Naive thymus-derived CD8-positive, alpha-beta T cell (primary cell): ENCODE data around the gene RPS16. TPM values are rescaled to one million over a fixed set of nuclear protein-coding genes. Genes with fewer than 3 reads are reported as not detected.

Experiments
- ATAC-seq, 2 donors: fragments of 150-1000 bp; cut with Tn5 transposase in 1 of 2; sonication (Bioruptor Pico), chemical (Tn5 transposase) in 1 of 2; 1 replicate in 1 of 2; 2 replicates in 1 of 2; pipeline ENCODE4 v1.10.0; 2021; ENCODE audit warnings: mild to moderate bottlenecking in 2 of 2, moderate library complexity in 2 of 2
- POLR2A ChIA-PET: fragments of 350-600 bp; sonication (Branson Sonifier 250); formaldehyde crosslinking; loops from one replicate; lab custom pipeline; 2021; ENCODE audit warnings: antibody characterized with exemption; lab: Charles Lee
- DNase-seq, 10 donors: peaks; one replicate each; pipeline versions ENCODE4 v3.0.0 to v3.0.0-alpha.2; 2020 to 2022
- H3K27ac Mint-ChIP-seq, 10 donors: one replicate each; pipeline ENCODE4 v1.8.0; 2020 to 2022; ENCODE audit warnings: mild to moderate bottlenecking in 10 of 10, mixed read lengths in 10 of 10, moderate library complexity in 4 of 10, inconsistent platforms in 1 of 10
- H3K27me3 Mint-ChIP-seq, 5 donors: one replicate each; pipeline ENCODE4 v1.8.0; 2021 to 2022; ENCODE audit warnings: mixed read lengths in 5 of 5
- H3K36me3 Mint-ChIP-seq, 3 donors: one replicate each; pipeline ENCODE4 v1.8.0; 2020 to 2022; ENCODE audit warnings: mixed read lengths in 3 of 3, mild to moderate bottlenecking in 2 of 3, inconsistent platforms in 1 of 3
- H3K4me1 Mint-ChIP-seq, 4 donors: one replicate each; pipeline ENCODE4 v1.8.0; 2021 to 2022; ENCODE audit warnings: mixed read lengths in 4 of 4
- H3K4me3 Mint-ChIP-seq, 10 donors: one replicate each; pipeline ENCODE4 v1.8.0; 2020 to 2022; ENCODE audit warnings: mild to moderate bottlenecking in 10 of 10, mixed read lengths in 10 of 10, moderate library complexity in 6 of 10, inconsistent platforms in 1 of 10
- H3K9me3 Mint-ChIP-seq, 9 donors: one replicate each; pipeline ENCODE4 v1.8.0; 2020 to 2022; ENCODE audit warnings: mixed read lengths in 9 of 9, mild to moderate bottlenecking in 3 of 9, inconsistent platforms in 1 of 9, moderate library complexity in 1 of 9
- polyA plus RNA-seq, 3 donors: library from polyadenylated mRNA; unstranded; fragments of 300-500 nt; fragmentation: Illumina TruSeq; gene quantifications; one replicate each; pipeline ENCODE4 v1.2.3, GENCODE V29; 2021
- total RNA-seq, 8 experiments: library from RNA in 2 of 8; stranded (reverse) in 2 of 8; gene quantifications; one replicate each; pipeline ENCODE4 v1.2.3 and lab custom pipeline; 2021 to 2026

Gene RPS16
- total and polyA plus RNA-seq, 5 experiments from 2014 or later: 2,588 to 3,760 (median 2,812) TPM

- H3K9me3 Mint-ChIP-seq: no peaks in the 10 kb centered on the region
- no peak for ATAC-seq
- peaks cover 3 to 44% (median 4%) of the 10 kb centered on the region in 3 donors for H3K36me3 Mint-ChIP-seq
- DNase-seq: no peak
- peak overlapping the region; percentile 96 to 100 (median 99) for H3K27ac Mint-ChIP-seq
- H3K4me3 Mint-ChIP-seq: peak overlapping the region; percentile 92 to 100 (median 99)
- H3K4me1 Mint-ChIP-seq: peaks cover 36 to 72% (median 63%) of the 10 kb centered on the region in 4 donors
- POLR2A ChIA-PET: interaction anchor here (1.1 to 4.6 kb wide), 7 partner anchors 11 to 70 kb away, joined by 3 to 106 read pairs (median 12); partner anchors contain the start of genes MED29, PAF1, PLEKHG2 and RPS16
- no peaks in the 10 kb centered on the region for H3K27me3 Mint-ChIP-seq
These were observed 10.8 kb upstream of the RPS16 start for GRCh38 chr19:39446365-39447084.

GRCh38 chr19:39445196-39446111 is 9.7 kb upstream of the RPS16 start, which contains the start of gene SUPT5H:
SUPT5H (plus strand) TSS chr19:39445582; CDS start chr19:39445891, 309 bp downstream.
- peak within 1 kb of the TSS; percentile 92 to 100 (median 99) for H3K4me3 Mint-ChIP-seq

GRCh38 chr19:39444598-39445195 is 8.9 kb upstream of the RPS16 start:
- H3K27ac Mint-ChIP-seq: peak overlapping the region; percentile 96 to 100 (median 99)
- H3K4me1 Mint-ChIP-seq: peaks cover 29 to 65% (median 51%) of the 10 kb centered on the region in 4 donors
- no peaks in the 10 kb centered on the region for H3K9me3 Mint-ChIP-seq
- POLR2A ChIA-PET: interaction anchor here (0.6 to 4.6 kb wide), 23 partner anchors 9 to 999 kb away, joined by 3 to 106 read pairs (median 4); partner anchors contain the start of genes EID2B, MED29, PAF1 and PLEKHG2
- H3K4me3 Mint-ChIP-seq: peak overlapping the region; percentile 92 to 100 (median 99)
- no peaks in the 10 kb centered on the region for H3K27me3 Mint-ChIP-seq
- peak in 1 of 10 donors; percentile 20 for DNase-seq
- peaks cover 3 to 29% (median 4%) of the 10 kb centered on the region in 3 donors for H3K36me3 Mint-ChIP-seq
- ATAC-seq: no peak

More at GRCh38 chr19:39445196-39446111, 9.7 kb upstream of the RPS16 start, which contains the start of gene SUPT5H:
- peaks cover 34 to 68% (median 56%) of the 10 kb centered on the region in 4 donors for H3K4me1 Mint-ChIP-seq
- H3K9me3 Mint-ChIP-seq: no peaks in the 10 kb centered on the region
- H3K27ac Mint-ChIP-seq: peak within 1 kb of the TSS; percentile 96 to 100 (median 99)
- H3K36me3 Mint-ChIP-seq: peaks cover 3 to 35% (median 4%) of the 10 kb centered on the region in 3 donors
- DNase-seq (peak; percentile 91 to 99 (median 98)), ATAC-seq (peak; percentile 94 to 96)
- no peaks in the 10 kb centered on the region for H3K27me3 Mint-ChIP-seq
- POLR2A ChIA-PET: interaction anchor here (0.6 to 4.6 kb wide), 24 partner anchors 10 to 998 kb away, joined by 3 to 106 read pairs (median 4); partner anchors contain the start of genes EID2B, MED29, PAF1 and PLEKHG2

- Mint-ChIP-seq H3K27me3 (peaks cover 0 to 5% (median 0%) of the 10 kb centered on the region in 5 donors), H3K4me1 (peaks cover 21 to 39% (median 36%) of the 10 kb centered on the region in 4 donors), H3K36me3 (peaks cover 0 to 18% (median 5%) of the 10 kb centered on the region in 3 donors), H3K9me3 (no peaks in the 10 kb centered on the region), H3K4me3 (no peak overlapping the region), H3K27ac (no peak overlapping the region)
- no peak for ATAC-seq
- POLR2A ChIA-PET: interaction anchor here (0.6 to 1.0 kb wide), 2 partner anchors 29 to 87 kb away, joined by 4 read pairs; no protein-coding TSS in a partner anchor
- no peak for DNase-seq
These were observed 2.7 kb upstream of the RPS16 start for GRCh38 chr19:39438270-39438934.

GRCh38 chr19:39436350-39436716 is 584 bp upstream of the RPS16 start:
- H3K9me3 Mint-ChIP-seq: no peaks in the 10 kb centered on the region
- peaks cover 0 to 5% (median 0%) of the 10 kb centered on the region in 5 donors for H3K27me3 Mint-ChIP-seq
- POLR2A ChIA-PET: interaction anchor here (0.5 to 3.4 kb wide), 42 partner anchors 9 to 1827 kb away, joined by 3 to 106 read pairs (median 6); partner anchors contain the start of genes DLL3, DYRK1B, EID2 and EID2B
- peaks cover 0 to 30% (median 12%) of the 10 kb centered on the region in 3 donors for H3K36me3 Mint-ChIP-seq
- H3K4me3 Mint-ChIP-seq: peak overlapping the region; percentile 95 to 100 (median 100)
- H3K4me1 Mint-ChIP-seq: peaks cover 21 to 48% (median 38%) of the 10 kb centered on the region in 4 donors
- no peak for ATAC-seq
- no peak for DNase-seq
- H3K27ac Mint-ChIP-seq: peak overlapping the region; percentile 97 to 99 (median 98)

GRCh38 chr19:39434123-39435076 is 1.3 kb downstream of the RPS16 start:
- no peak for DNase-seq
- no peaks in the 10 kb centered on the region for H3K9me3 Mint-ChIP-seq
- H3K27me3 Mint-ChIP-seq: peaks cover 0 to 5% (median 0%) of the 10 kb centered on the region in 5 donors
- no peak for ATAC-seq
- POLR2A ChIA-PET: interaction anchor here (0.7 to 3.4 kb wide), 23 partner anchors 7 to 399 kb away, joined by 3 to 106 read pairs (median 9); partner anchors contain the start of genes DYRK1B, EID2, GMFG and MED29
- H3K36me3 Mint-ChIP-seq: peaks cover 0 to 38% (median 12%) of the 10 kb centered on the region in 3 donors
- peaks cover 21 to 53% (median 40%) of the 10 kb centered on the region in 4 donors for H3K4me1 Mint-ChIP-seq
- peak overlapping the region; percentile 95 to 100 (median 100) for H3K4me3 Mint-ChIP-seq
- H3K27ac Mint-ChIP-seq: peak overlapping the region; percentile 43 to 99 (median 98)

GRCh38 chr19:39433480-39434079 is 2.2 kb downstream of the RPS16 start:
- Mint-ChIP-seq H3K9me3 (no peaks in the 10 kb centered on the region), H3K27ac (peak overlapping the region in 9 of 10 donors; percentile 53 to 99 (median 77)), H3K4me3 (peak overlapping the region; percentile 54 to 100 (median 100)), H3K4me1 (peaks cover 21 to 53% (median 40%) of the 10 kb centered on the region in 4 donors), H3K36me3 (peaks cover 0 to 38% (median 12%) of the 10 kb centered on the region in 3 donors), H3K27me3 (peaks cover 0 to 5% (median 0%) of the 10 kb centered on the region in 5 donors)
- no peak for DNase-seq
- POLR2A ChIA-PET: interaction anchor here (0.7 to 3.4 kb wide), 6 partner anchors 12 to 42 kb away, joined by 3 to 91 read pairs (median 6); partner anchors contain the start of genes MED29, PAF1, PLEKHG2 and SUPT5H
- ATAC-seq: no peak

- Mint-ChIP-seq H3K36me3 (peaks cover 0 to 38% (median 12%) of the 10 kb centered on the region in 3 donors), H3K4me1 (peaks cover 21 to 53% (median 40%) of the 10 kb centered on the region in 4 donors), H3K27ac (peak overlapping the region in 7 of 10 donors; percentile 13 to 97 (median 51)), H3K27me3 (peaks cover 0 to 5% (median 0%) of the 10 kb centered on the region in 5 donors), H3K4me3 (peak overlapping the region in 3 of 10 donors; percentile 7 to 36 (median 26)), H3K9me3 (no peaks in the 10 kb centered on the region)
- POLR2A ChIA-PET: interaction anchor here (0.9 to 1.5 kb wide), 5 partner anchors 8 to 34 kb away, joined by 3 to 5 read pairs (median 4); partner anchors contain the start of genes PLEKHG2 and SUPT5H
- DNase-seq (no peak), ATAC-seq (no peak)
These were observed 3.1 kb downstream of the RPS16 start for GRCh38 chr19:39432677-39433025.

- DNase-seq (no peak), ATAC-seq (no peak)
- Mint-ChIP-seq H3K36me3 (peaks cover 0 to 38% (median 12%) of the 10 kb centered on the region in 3 donors), H3K4me3 (peak overlapping the region in 2 of 10 donors; percentile 28 to 48), H3K27ac (peak overlapping the region in 5 of 10 donors; percentile 3 to 63 (median 53)), H3K9me3 (no peaks in the 10 kb centered on the region), H3K4me1 (peaks cover 12 to 42% (median 28%) of the 10 kb centered on the region in 4 donors), H3K27me3 (peaks cover 0 to 3% (median 0%) of the 10 kb centered on the region in 5 donors)
- POLR2A ChIA-PET: interaction anchor here (1.0 kb wide), 1 partner anchor 39 kb away, joined by 4 read pairs; no protein-coding TSS in a partner anchor
These were observed 4.8 kb downstream of the RPS16 start for GRCh38 chr19:39430675-39431593.
